ENCODE measurements around the gene EML2. TPM values are rescaled to one million over a fixed set of nuclear protein-coding genes. Genes with fewer than 3 reads are reported as not detected.

EML2 gene
- total and polyA plus RNA-seq, 2 experiments from 2014 or later, result 13.9 to 17.0 TPM

DNA sequence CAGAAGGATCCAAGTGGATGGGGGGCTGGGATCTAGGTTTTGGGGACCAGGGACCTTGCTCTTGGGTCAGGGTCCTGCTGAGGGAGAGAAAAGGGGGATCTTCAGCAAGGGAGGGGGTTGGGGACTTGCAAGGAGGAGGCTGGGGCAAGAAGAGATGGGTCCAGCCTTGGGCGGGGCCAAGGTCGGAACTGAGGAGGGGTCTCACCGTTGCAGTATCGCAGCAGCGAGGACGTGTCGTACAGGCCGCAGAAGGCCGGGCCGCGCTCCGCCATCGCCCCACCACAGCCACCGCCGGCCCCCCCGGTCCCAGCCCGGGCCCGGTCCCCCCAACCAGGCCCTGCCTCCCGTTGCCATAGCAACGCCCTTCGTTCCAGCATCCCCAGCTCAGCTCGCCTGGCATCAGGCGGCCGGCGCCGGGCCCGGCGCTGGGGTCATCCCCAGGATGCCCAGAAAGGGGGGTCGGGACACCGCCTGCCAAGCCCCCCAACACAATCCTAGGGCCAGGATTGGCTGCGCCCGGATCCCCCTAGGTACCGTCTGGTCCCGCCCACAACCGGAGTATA is 6.0 kb upstream of the EML2 start:
- peaks cover 9% of the 10 kb centered on the region for H3K4me1 ChIP-seq (ENCODE audit: insufficient read depth)
- TF ChIP-seq EZH2phosphoT487 (IDR thresholded peaks at IDR 0.05; ENCODE audit: low read depth, severe bottlenecking, unreplicated experiment) (no peak), EZH2 (IDR thresholded peaks at IDR 0.05; ENCODE audit: borderline replicate concordance) (no peak)
- TF ChIP-seq, protein P1, sequence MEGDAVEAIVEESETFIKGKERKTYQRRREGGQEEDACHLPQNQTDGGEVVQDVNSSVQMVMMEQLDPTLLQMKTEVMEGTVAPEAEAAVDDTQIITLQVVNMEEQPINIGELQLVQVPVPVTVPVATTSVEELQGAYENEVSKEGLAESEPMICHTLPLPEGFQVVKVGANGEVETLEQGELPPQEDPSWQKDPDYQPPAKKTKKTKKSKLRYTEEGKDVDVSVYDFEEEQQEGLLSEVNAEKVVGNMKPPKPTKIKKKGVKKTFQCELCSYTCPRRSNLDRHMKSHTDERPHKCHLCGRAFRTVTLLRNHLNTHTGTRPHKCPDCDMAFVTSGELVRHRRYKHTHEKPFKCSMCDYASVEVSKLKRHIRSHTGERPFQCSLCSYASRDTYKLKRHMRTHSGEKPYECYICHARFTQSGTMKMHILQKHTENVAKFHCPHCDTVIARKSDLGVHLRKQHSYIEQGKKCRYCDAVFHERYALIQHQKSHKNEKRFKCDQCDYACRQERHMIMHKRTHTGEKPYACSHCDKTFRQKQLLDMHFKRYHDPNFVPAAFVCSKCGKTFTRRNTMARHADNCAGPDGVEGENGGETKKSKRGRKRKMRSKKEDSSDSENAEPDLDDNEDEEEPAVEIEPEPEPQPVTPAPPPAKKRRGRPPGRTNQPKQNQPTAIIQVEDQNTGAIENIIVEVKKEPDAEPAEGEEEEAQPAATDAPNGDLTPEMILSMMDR (IDR thresholded peaks at IDR 0.05; ENCODE audit: poor library complexity), result no peak
- DNase-seq (ENCODE audit: low spot score), result no peak
- H2AFZ ChIP-seq, result no peak overlapping the region
- no peaks in the 10 kb centered on the region for H3K9me2 ChIP-seq (replicated peaks; ENCODE audit: insufficient read depth)
- H3K79me2 ChIP-seq, result no peaks in the 10 kb centered on the region
- H3K36me3 ChIP-seq (replicated peaks; ENCODE audit: insufficient read depth, low read depth), result no peaks in the 10 kb centered on the region
- no peaks in the 10 kb centered on the region for H3K27me3 ChIP-seq
- 15% methylated on average over 14 of the region's 35 CpGs for WGBS (ENCODE audit: low lambda C conversion rate, missing lambda C conversion rate)
- H3K27ac ChIP-seq, result no peak overlapping the region
- no peak overlapping the region for H3K4me3 ChIP-seq
- no peaks in the 10 kb centered on the region for H3K9me3 ChIP-seq (ENCODE audit: low read depth)
- H4K20me1 ChIP-seq (ENCODE audit: insufficient read depth, poor library complexity, severe bottlenecking), result no peaks in the 10 kb centered on the region
- H3K4me2 ChIP-seq, result peak overlapping the region; percentile 73

DNA sequence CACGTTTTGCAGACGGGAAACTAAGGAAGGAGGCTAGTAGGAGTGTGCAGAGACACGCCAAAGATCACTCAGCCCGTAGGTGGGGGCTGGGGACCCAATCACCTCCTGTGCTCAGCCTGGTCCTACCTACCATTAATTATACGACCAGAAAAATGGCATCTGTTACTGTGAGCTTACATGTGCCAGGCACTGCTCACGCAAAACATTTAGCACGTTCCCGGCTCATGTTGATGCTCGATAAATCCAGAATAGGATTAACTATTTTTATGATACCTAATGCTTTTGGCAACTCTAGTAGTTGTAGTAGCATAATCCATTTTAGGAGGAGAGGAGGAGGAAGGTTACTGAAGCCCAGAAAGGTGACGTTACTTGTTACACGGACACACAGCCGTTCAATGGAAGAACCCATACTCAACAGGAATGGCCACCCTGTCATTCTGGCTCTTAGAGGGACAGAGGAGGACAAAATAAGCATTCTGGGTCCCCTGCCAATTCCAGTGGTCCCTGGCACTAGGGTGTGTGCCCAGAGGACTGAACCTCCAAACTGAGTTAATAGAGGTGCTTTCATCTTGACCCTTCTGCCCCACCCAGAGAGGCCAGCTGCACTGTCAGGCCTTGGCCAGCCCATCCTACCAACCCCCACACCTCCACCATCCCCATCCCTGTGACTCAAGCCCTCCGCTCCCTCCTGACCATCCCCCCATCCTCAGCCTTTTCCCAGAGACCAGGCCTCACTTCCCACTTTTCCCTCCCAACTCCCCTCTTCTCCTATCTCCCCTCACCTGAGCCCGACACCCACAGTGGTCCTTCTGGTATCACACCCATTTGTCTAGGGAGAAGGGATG is 5.0 kb upstream of the EML2 start:
- no peak for DNase-seq (ENCODE audit: low spot score)
- peaks cover 9% of the 10 kb centered on the region for H3K4me1 ChIP-seq (ENCODE audit: insufficient read depth)
- H3K4me3 ChIP-seq, result no peak overlapping the region
- no peaks in the 10 kb centered on the region for H3K27me3 ChIP-seq
- no peaks in the 10 kb centered on the region for H4K20me1 ChIP-seq (ENCODE audit: insufficient read depth, poor library complexity, severe bottlenecking)
- 52% methylated on average over 14 of the region's 14 CpGs for WGBS (ENCODE audit: low lambda C conversion rate, missing lambda C conversion rate)
- no peak overlapping the region for H3K27ac ChIP-seq
- no peaks in the 10 kb centered on the region for H3K9me2 ChIP-seq (replicated peaks; ENCODE audit: insufficient read depth)
- no peak overlapping the region for H2AFZ ChIP-seq
- TF ChIP-seq EZH2phosphoT487 (IDR thresholded peaks at IDR 0.05; ENCODE audit: low read depth, severe bottlenecking, unreplicated experiment), result no peak
- H3K36me3 ChIP-seq (replicated peaks; ENCODE audit: insufficient read depth, low read depth), result no peaks in the 10 kb centered on the region
- H3K9me3 ChIP-seq (ENCODE audit: low read depth), result no peaks in the 10 kb centered on the region
- peak overlapping the region; percentile 78 for H3K4me2 ChIP-seq
- no peaks in the 10 kb centered on the region for H3K79me2 ChIP-seq

DNA sequence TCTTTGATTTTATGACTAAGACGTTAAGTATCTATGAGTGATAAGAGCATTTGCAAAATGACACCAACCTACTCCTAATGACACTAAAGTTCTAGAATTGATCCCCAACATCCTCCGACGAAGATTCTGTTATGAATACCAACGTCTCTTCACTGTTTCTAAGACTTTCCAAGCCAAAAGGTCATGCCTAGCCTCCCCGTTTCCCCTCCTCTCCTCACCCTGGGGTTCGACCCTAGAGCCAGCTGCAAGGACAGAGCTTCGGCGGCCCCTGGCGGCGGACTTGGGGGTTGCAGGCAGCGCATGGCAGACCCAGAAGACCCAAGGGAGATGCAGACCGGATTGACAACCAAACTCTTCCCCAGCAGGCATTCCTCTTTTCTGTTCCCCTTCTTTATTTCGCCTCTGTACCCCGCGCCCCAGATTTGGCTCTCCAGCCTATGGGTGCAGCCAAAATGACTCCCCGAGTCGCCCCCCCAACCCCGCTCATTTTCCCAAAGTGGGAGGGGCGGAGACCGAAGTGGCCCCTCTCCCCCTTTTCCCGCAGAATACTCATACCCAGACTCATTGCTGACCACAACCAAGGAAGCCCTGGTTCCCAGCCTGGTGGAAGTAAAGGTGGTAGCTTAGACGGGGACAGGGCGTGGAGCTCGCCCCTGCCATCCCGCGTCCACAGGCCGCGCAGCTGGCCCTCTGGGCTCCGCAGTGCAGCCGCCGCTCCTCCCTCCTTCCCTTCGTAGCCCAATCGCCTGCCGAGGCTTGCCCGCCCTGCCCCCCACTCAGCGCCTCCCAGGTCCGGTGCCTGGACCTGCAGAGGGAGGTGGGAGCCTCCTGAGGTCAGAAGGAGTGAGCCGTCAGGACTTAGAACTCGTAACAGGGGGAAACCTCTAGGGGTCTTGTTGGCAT is 4.1 kb upstream of the EML2 start:
- H3K79me2 ChIP-seq, result no peaks in the 10 kb centered on the region
- H2AFZ ChIP-seq, result no peak overlapping the region
- H3K27ac ChIP-seq, result no peak overlapping the region
- H3K4me2 ChIP-seq, result peak overlapping the region; percentile 78
- peak; percentile 89 for DNase-seq (ENCODE audit: low spot score)
- no peaks in the 10 kb centered on the region for H4K20me1 ChIP-seq (ENCODE audit: insufficient read depth, poor library complexity, severe bottlenecking)
- no peaks in the 10 kb centered on the region for H3K36me3 ChIP-seq (replicated peaks; ENCODE audit: insufficient read depth, low read depth)
- H3K27me3 ChIP-seq, result no peaks in the 10 kb centered on the region
- 2% methylated on average over 33 of the region's 39 CpGs for WGBS (ENCODE audit: low lambda C conversion rate, missing lambda C conversion rate)
- H3K4me3 ChIP-seq, result no peak overlapping the region
- TF ChIP-seq, protein P1 (IDR thresholded peaks at IDR 0.05; ENCODE audit: poor library complexity), result peak; percentile 97
- TF ChIP-seq EZH2 (IDR thresholded peaks at IDR 0.05; ENCODE audit: borderline replicate concordance) (no peak), EZH2phosphoT487 (IDR thresholded peaks at IDR 0.05; ENCODE audit: low read depth, severe bottlenecking, unreplicated experiment) (no peak)
- H3K9me2 ChIP-seq (replicated peaks; ENCODE audit: insufficient read depth), result no peaks in the 10 kb centered on the region
- H3K9me3 ChIP-seq (ENCODE audit: low read depth), result no peaks in the 10 kb centered on the region
- H3K4me1 ChIP-seq (ENCODE audit: insufficient read depth), result peaks cover 13% of the 10 kb centered on the region

Data from hepatocyte (in vitro differentiated cells).